Measurements from ENCODE around the gene ALX3.

Gene ALX3

GRCh38 chr1:110088739-110089316, 18.4 kb upstream of the ALX3 start:
- no peaks in the 10 kb centered on the region for H3K36me3 ChIP-seq
- no peak overlapping the region for H3K4me3 ChIP-seq (ENCODE audit: low read depth in 1 of 2, low read length in 1 of 2)
- no peak for TF ChIP-seq CTCF (IDR thresholded peaks at IDR 0.05)
- H3K4me1 ChIP-seq (ENCODE audit: control insufficient read depth in 1 of 2, insufficient read depth in 1 of 2, low read depth in 1 of 2, low read length in 1 of 2): peaks cover 9 to 10% of the 10 kb centered on the region in 2 experiments
- no peaks in the 10 kb centered on the region for H3K9me3 ChIP-seq
- no peak overlapping the region for H3K27ac ChIP-seq
- peaks cover 79% of the 10 kb centered on the region for H3K27me3 ChIP-seq

- Histone ChIP-seq H3K4me1 (ENCODE audit: control insufficient read depth in 1 of 2, insufficient read depth in 1 of 2, low read depth in 1 of 2, low read length in 1 of 2) (peaks cover 17% of the 10 kb centered on the region in 2 experiments), H3K36me3 (no peaks in the 10 kb centered on the region), H3K9me3 (no peaks in the 10 kb centered on the region), H3K27me3 (peaks cover 79% of the 10 kb centered on the region), H3K4me3 (ENCODE audit: low read depth in 1 of 2, low read length in 1 of 2) (no peak overlapping the region), H3K27ac (no peak overlapping the region)
- no peak for TF ChIP-seq CTCF (IDR thresholded peaks at IDR 0.05)
These were observed 17.6 kb upstream of the ALX3 start for GRCh38 chr1:110087812-110088738.

DNA sequence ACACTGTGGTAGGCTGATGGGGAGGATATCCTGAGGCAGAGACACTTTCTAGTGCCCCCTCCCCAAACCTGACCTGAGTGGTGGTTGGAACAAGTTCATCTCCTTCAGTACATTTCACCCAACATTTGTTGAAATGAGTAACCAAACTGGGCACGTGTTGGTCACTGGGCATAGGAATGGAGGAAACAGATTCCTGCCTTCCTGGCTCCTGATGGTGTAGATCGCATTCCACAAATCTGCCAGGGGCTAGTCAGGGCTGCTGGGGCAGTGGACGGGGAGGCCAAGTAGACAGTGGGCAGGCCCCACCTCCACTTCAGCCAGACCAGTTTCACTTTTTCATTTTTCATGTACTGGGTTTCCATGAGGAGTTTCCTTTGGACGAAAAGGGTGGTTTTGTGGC, 16.5 kb upstream of the ALX3 start:
- no peak for TF ChIP-seq CTCF (IDR thresholded peaks at IDR 0.05)
- Histone ChIP-seq H3K27ac (no peak overlapping the region), H3K27me3 (peaks cover 80% of the 10 kb centered on the region), H3K4me3 (ENCODE audit: low read depth in 1 of 2, low read length in 1 of 2) (no peak overlapping the region), H3K9me3 (no peaks in the 10 kb centered on the region), H3K36me3 (no peaks in the 10 kb centered on the region), H3K4me1 (ENCODE audit: control insufficient read depth in 1 of 2, insufficient read depth in 1 of 2, low read depth in 1 of 2, low read length in 1 of 2) (peaks cover 17 to 19% of the 10 kb centered on the region in 2 experiments)

GRCh38 chr1:110085671-110086070, 15.2 kb upstream of the ALX3 start:
- no peak for TF ChIP-seq CTCF (IDR thresholded peaks at IDR 0.05)
- H3K4me3 ChIP-seq (ENCODE audit: low read depth in 1 of 2, low read length in 1 of 2): no peak overlapping the region
- peaks cover 17 to 19% of the 10 kb centered on the region in 2 experiments for H3K4me1 ChIP-seq (ENCODE audit: control insufficient read depth in 1 of 2, insufficient read depth in 1 of 2, low read depth in 1 of 2, low read length in 1 of 2)
- H3K27me3 ChIP-seq: peaks cover 82% of the 10 kb centered on the region
- no peaks in the 10 kb centered on the region for H3K36me3 ChIP-seq
- no peaks in the 10 kb centered on the region for H3K9me3 ChIP-seq
- no peak overlapping the region for H3K27ac ChIP-seq

DNA sequence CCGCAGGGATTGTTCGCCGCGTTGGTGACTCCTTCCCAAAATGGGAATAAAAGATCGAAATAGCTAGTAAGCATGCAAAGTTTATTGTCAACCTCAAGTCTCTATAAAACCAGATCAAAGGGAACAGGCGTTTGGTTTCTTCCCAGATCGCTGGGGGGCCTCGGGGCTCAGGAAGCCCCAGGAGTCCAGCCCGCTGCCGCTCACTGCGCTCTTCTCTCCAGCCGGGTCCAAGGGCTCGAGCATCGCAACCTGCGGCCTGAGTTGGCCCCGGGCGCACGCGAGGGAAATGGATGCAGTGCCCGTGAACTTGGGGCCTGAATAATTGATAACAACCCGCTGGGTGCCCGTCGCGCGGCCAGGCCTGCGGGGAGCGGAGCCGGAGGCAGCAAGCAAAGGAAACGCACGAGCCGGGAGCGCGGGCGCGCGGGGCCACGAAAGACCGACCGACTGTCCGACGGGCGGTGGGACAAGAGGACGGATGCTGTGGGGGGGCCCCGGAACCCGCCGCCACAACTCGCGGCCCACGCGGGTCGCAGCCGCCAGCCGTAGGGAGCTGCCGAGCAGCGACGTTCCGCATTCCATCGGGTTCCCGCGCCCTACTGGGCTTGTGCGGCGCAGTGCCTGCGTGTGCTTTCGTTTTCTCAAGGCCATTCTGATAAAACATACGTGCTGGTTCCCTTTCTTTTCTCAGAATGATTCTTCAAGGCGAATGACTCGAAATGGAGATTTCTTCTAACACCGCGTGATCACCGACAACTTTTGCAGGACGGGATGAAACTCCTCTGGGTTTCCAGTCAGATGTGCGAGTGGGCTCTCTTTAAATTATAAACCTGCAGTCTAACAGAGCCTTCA, 14.0 kb upstream of the ALX3 start:
- H3K27ac ChIP-seq: no peak overlapping the region
- H3K4me1 ChIP-seq (ENCODE audit: control insufficient read depth in 1 of 2, insufficient read depth in 1 of 2, low read depth in 1 of 2, low read length in 1 of 2): peaks cover 17 to 19% of the 10 kb centered on the region in 2 experiments
- peak overlapping the region; percentile 32 to 59 for H3K4me3 ChIP-seq (ENCODE audit: low read depth in 1 of 2, low read length in 1 of 2)
- peaks cover 83% of the 10 kb centered on the region for H3K27me3 ChIP-seq
- no peaks in the 10 kb centered on the region for H3K9me3 ChIP-seq
- H3K36me3 ChIP-seq: no peaks in the 10 kb centered on the region
- no peak for TF ChIP-seq CTCF (IDR thresholded peaks at IDR 0.05)
